B cell (primary cell): ENCODE results near the gene GRID1. TPM values are rescaled to one million over a fixed set of nuclear protein-coding genes. Genes with fewer than 3 reads are reported as not detected.

Source experiments
- ATAC-seq: fragments of 200-7000 bp; cut with Tn5 transposase; one replicate; pipeline ENCODE4 v1.10.0; 2021; ENCODE audit warnings: low read depth, mild to moderate bottlenecking, moderate number of reproducible peaks, moderate library complexity
- CTCF ChIA-PET: fragments of 350-600 bp; sonication (Branson Sonifier 250); formaldehyde crosslinking; loops from one replicate; lab custom pipeline; 2021; ENCODE audit warnings: antibody characterized with exemption, inconsistent platforms; lab: Charles Lee
- POLR2A ChIA-PET: fragments of 350-600 bp; sonication (Branson Sonifier 250); formaldehyde crosslinking; loops from one replicate; lab custom pipeline; 2021; ENCODE audit warnings: antibody characterized with exemption; lab: Charles Lee
- DNase-seq: peaks from one replicate; pipeline ENCODE4 v3.0.0; 2013
- H2AFZ ChIP-seq: 2 replicates; pipeline ENCODE4 v1.6.1; 2012; ENCODE audit warnings: mild to moderate bottlenecking, low read depth, low read length; ENCODE audit not compliant: insufficient read depth, poor library complexity, severe bottlenecking
- H3K27ac ChIP-seq, 2 donors: 1 replicate in 1 of 2; 2 replicates in 1 of 2; pipeline ENCODE4 v1.5.1; 2012 to 2013; ENCODE audit warnings: low read length in 2 of 2, mild to moderate bottlenecking in 2 of 2, moderate library complexity in 1 of 2
- H3K27me3 ChIP-seq, 4 experiments: fragments of 200-600 bp in 1 of 4; sonication (generic) in 1 of 4; replicated peaks in 1 of 4; 1 replicate in 2 of 4; 2 replicates in 2 of 4; pipeline versions ENCODE4 v1.6.1 to v1.7.0; 2013 to 2016; ENCODE audit warnings: low read length in 3 of 4, mild to moderate bottlenecking in 2 of 4, mixed read lengths in 1 of 4, moderate library complexity in 1 of 4; ENCODE audit not compliant: insufficient read depth in 4 of 4, control insufficient read depth in 3 of 4; ENCODE audit errors: control extremely low read depth in 1 of 4
- H3K36me3 ChIP-seq, 2 experiments: replicated peaks in 1 of 2; 1 replicate in 1 of 2; 2 replicates in 1 of 2; pipeline versions ENCODE4 v1.6.1 to v1.7.1; 2013; ENCODE audit warnings: low read length in 1 of 2; ENCODE audit not compliant: insufficient read depth in 2 of 2, control insufficient read depth in 1 of 2; ENCODE audit errors: control extremely low read depth in 1 of 2, extremely low read depth in 1 of 2
- H3K4me1 ChIP-seq, 2 donors: fragments of 200-600 bp in 1 of 2; sonication (generic) in 1 of 2; 1 replicate in 1 of 2; 2 replicates in 1 of 2; pipeline versions ENCODE4 v1.5.1 to v1.6.1; 2013 to 2017; ENCODE audit warnings: low read length in 2 of 2; ENCODE audit not compliant: control insufficient read depth in 2 of 2, insufficient read depth in 2 of 2
- H3K4me2 ChIP-seq: replicated peaks from 2 replicates; pipeline ENCODE3; 2012; ENCODE audit warnings: mild to moderate bottlenecking, low read depth, low read length; ENCODE audit not compliant: poor library complexity, severe bottlenecking
- H3K4me3 ChIP-seq, 5 experiments: fragments of 200-600 bp in 1 of 5; sonication (generic) in 1 of 5; 1 replicate in 3 of 5; 2 replicates in 2 of 5; pipeline versions ENCODE4 v1.5.1 to v1.7.0; 2011 to 2016; ENCODE audit warnings: low read length in 4 of 5, mild to moderate bottlenecking in 4 of 5, low read depth in 2 of 5, control low read depth in 1 of 5, moderate library complexity in 1 of 5; ENCODE audit not compliant: insufficient read depth in 1 of 5; ENCODE audit errors: control extremely low read depth in 1 of 5, extremely low read depth in 1 of 5
- H3K79me2 ChIP-seq: fragments of 200-600 bp; sonication (generic); one replicate; pipeline ENCODE4 v1.6.0; 2016; ENCODE audit warnings: low read length; ENCODE audit not compliant: control insufficient read depth, insufficient read depth
- H3K9ac ChIP-seq: fragments of 200-600 bp; sonication (generic); 2 replicates; pipeline ENCODE4 v1.6.1; 2017; ENCODE audit warnings: mild to moderate bottlenecking, low read length, moderate library complexity
- H3K9me3 ChIP-seq, 3 donors: one replicate each; pipeline versions ENCODE4 v1.6.1 to v1.7.1; 2013; ENCODE audit warnings: low read length in 2 of 3; ENCODE audit not compliant: control insufficient read depth in 2 of 3, insufficient read depth in 1 of 3; ENCODE audit errors: control extremely low read depth in 1 of 3
- H4K20me1 ChIP-seq: 2 replicates; pipeline ENCODE4 v1.6.0; 2012; ENCODE audit warnings: mild to moderate bottlenecking, low read length; ENCODE audit not compliant: insufficient read depth, control insufficient read depth, poor library complexity, severe bottlenecking
- H3K27ac Mint-ChIP-seq: one replicate; pipeline ENCODE4 v1.8.0; 2021; ENCODE audit warnings: mixed read lengths
- H3K27me3 Mint-ChIP-seq: one replicate; pipeline ENCODE4 v1.8.0; 2021; ENCODE audit warnings: mixed read lengths
- H3K4me1 Mint-ChIP-seq: one replicate; pipeline ENCODE4 v1.8.0; 2021; ENCODE audit warnings: mixed read lengths
- H3K4me3 Mint-ChIP-seq: one replicate; pipeline ENCODE4 v1.8.0; 2021; ENCODE audit warnings: mixed read lengths
- H3K9me3 Mint-ChIP-seq: one replicate; pipeline ENCODE4 v1.8.0; 2022; ENCODE audit warnings: mixed read lengths; ENCODE audit not compliant: insufficient read depth
- CTCF ChIP-seq: fragments of 200-600 bp; IDR thresholded peaks from one replicate; pipeline ENCODE4 v1.8.0; 2022; ENCODE audit warnings: antibody characterized with exemption, mild to moderate bottlenecking
- EZH2 ChIP-seq: IDR thresholded peaks from 2 replicates; pipeline ENCODE4 v1.6.1; 2012; ENCODE audit warnings: borderline replicate concordance, low read depth, mild to moderate bottlenecking, moderate library complexity, low read length; ENCODE audit not compliant: insufficient read depth, poor library complexity, severe bottlenecking
- WGBS: methylation state at CpG from one replicate; pipeline ENCODE4 v1.1.5; 2013; ENCODE audit warnings: missing lambda C conversion rate; ENCODE audit not compliant: insufficient coverage; 5-methylcytosine and 5-hydroxymethylcytosine counted together
- intact Hi-C: fragments of 100-400 bp; cut with micrococcal nuclease; formaldehyde crosslinking; loops from one replicate; pipeline ENCODE4 v1.10.0; 2022
- polyA plus RNA-seq: library from polyadenylated mRNA; depleted of rRNA; stranded (reverse); fragments of >200 nt; gene quantifications from 2 replicates; pipeline ENCODE4 v1.2.3, GENCODE V29; 2012
- total RNA-seq, 2 donors: library from RNA; stranded (reverse); fragments of 120-200 nt in 1 of 2; gene quantifications; 1 replicate in 1 of 2; 2 replicates in 1 of 2; pipeline versions ENCODE4 v1.2.3 to v1.2.4, GENCODE V29; 2013 to 2022

The GRID1 gene
- total and polyA plus RNA-seq, 2 donors (not counting 1 experiment from before 2014, with no cell fraction given): not detected

- POLR2A ChIA-PET: no interaction called here
Measured at GRCh38 chr10:86231796-86232560, 134.6 kb downstream of the GRID1 start.

More at GRCh38 chr10:86231796-86232560, 134.6 kb downstream of the GRID1 start:
- no peak for TF ChIP-seq EZH2
- TF ChIP-seq CTCF: no peak
- CTCF ChIA-PET: no interaction called here
- Histone ChIP-seq H3K4me3 (no peak overlapping the region), H3K9me3 (peaks cover 0 to 7% (median 0%) of the 10 kb centered on the region in 3 donors), H3K79me2 (no peaks in the 10 kb centered on the region), H3K36me3 (no peaks in the 10 kb centered on the region), H2AFZ (no peak overlapping the region), H3K9ac (no peak overlapping the region), H3K27ac (no peak overlapping the region), H3K27me3 (peaks cover 0 to 6% (median 0%) of the 10 kb centered on the region in 4 experiments), H3K4me2 (no peak overlapping the region), H4K20me1 (no peaks in the 10 kb centered on the region), H3K4me1 (no peaks in the 10 kb centered on the region)
- intact Hi-C loops: no loop called here
- DNase-seq (no peak), ATAC-seq (no peak)
- Mint-ChIP-seq H3K9me3 (no peaks in the 10 kb centered on the region), H3K4me3 (no peak overlapping the region), H3K27me3 (no peaks in the 10 kb centered on the region), H3K27ac (no peak overlapping the region), H3K4me1 (no peaks in the 10 kb centered on the region)
- WGBS: 77% methylated on average over 7 of the region's 11 CpGs
